Adrenal gland (tissue), 5 donors: ENCODE data around the gene IQGAP2.

ENCODE experiments used
- POLR2A ChIP-seq, 2 donors: fragments of 450-650 bp; IDR thresholded peaks; one replicate each; pipeline ENCODE4 v1.6.1; 2017; ENCODE audit warnings: antibody characterized with exemption in 2 of 2, mild to moderate bottlenecking in 2 of 2, moderate library complexity in 1 of 2
- TF ChIP-seq, protein P1 (sequence below), 6 experiments: fragments of 450-650 bp in 4 of 6; fragments of 200-600 bp in 2 of 6; sonication (generic) in 1 of 6; IDR thresholded peaks; 1 replicate in 5 of 6; 2 replicates in 1 of 6; pipeline versions ENCODE4 v1.5.1 to v1.8.0; 2016 to 2021; ENCODE audit warnings: antibody characterized with exemption in 6 of 6, mild to moderate bottlenecking in 2 of 6, moderate library complexity in 1 of 6
- donor health status: DM: no; HTN: no; CAD: no.

DNA sequence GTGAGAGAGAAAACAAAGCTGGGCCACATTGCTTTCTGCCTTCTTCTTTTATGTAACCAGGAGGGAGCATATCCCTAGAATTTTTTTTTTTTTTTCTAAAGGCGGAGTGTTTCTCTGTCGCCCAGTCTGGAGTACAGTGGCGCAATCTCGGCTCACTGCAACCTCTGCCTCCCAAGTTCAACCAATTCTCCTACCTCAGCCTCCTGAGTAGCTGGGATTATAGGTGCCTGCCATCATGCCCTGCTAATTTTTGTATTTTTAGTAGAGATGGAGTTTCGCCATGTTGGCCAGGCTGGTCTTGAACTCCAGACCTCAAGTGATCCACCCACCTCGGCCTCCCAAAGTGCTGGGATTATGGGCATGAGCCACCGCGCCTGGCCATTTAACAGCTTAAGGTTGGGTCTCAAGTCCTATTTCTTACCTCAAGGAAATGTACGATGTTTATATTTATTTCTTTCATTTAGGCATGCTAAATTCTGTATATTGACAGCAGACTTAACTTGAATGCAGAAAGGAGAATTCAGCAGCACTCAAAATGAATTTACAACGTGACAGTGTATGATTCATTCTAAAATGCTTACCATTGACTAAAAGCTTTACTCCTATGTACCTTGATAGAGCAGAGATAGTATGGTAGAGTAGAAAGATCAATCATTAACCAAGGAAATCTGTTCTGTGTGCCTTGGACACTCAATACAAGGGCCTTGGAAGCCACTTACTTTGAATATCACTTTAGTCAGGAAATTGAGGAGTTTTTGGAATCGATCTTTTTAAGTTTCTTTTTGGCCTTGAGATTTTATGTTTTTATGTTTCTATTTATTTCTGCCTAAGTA lies 119.2 kb downstream of the IQGAP2 start:
- TF ChIP-seq, protein P1, sequence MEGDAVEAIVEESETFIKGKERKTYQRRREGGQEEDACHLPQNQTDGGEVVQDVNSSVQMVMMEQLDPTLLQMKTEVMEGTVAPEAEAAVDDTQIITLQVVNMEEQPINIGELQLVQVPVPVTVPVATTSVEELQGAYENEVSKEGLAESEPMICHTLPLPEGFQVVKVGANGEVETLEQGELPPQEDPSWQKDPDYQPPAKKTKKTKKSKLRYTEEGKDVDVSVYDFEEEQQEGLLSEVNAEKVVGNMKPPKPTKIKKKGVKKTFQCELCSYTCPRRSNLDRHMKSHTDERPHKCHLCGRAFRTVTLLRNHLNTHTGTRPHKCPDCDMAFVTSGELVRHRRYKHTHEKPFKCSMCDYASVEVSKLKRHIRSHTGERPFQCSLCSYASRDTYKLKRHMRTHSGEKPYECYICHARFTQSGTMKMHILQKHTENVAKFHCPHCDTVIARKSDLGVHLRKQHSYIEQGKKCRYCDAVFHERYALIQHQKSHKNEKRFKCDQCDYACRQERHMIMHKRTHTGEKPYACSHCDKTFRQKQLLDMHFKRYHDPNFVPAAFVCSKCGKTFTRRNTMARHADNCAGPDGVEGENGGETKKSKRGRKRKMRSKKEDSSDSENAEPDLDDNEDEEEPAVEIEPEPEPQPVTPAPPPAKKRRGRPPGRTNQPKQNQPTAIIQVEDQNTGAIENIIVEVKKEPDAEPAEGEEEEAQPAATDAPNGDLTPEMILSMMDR (IDR thresholded peaks at IDR 0.05), result no peak
- TF ChIP-seq POLR2A (IDR thresholded peaks at IDR 0.05), result no peak
